ENCODE measurements around the gene SCD5.

The SCD5 gene

GRCh38 chr4:82811392-82811791 lies 12.8 kb upstream of the SCD5 start:
- Histone ChIP-seq H3K27me3 (no peaks in the 10 kb centered on the region), H3K4me1 (peaks cover 0 to 5% (median 0%) of the 10 kb centered on the region in 4 donors), H3K4me3 (no peak overlapping the region), H3K9me3 (no peaks in the 10 kb centered on the region), H3K27ac (no peak overlapping the region), H3K36me3 (peaks cover 0 to 8% (median 5%) of the 10 kb centered on the region in 3 donors)
- intact Hi-C loops (cut with DNase I; ENCODE audit: low total_unique reads), result no loop called here
- DNase-seq, result no peak
- TF ChIP-seq CTCF (IDR thresholded peaks at IDR 0.05), result no peak

- no peak for TF ChIP-seq CTCF (IDR thresholded peaks at IDR 0.05)
- no peak for DNase-seq
- peaks cover 0 to 7% (median 0%) of the 10 kb centered on the region in 3 donors for H3K36me3 ChIP-seq
Observed at GRCh38 chr4:82810176-82810575, 11.6 kb upstream of the SCD5 start.

GRCh38 chr4:82809619-82810018 lies 11.0 kb upstream of the SCD5 start:
- no peak for TF ChIP-seq CTCF (IDR thresholded peaks at IDR 0.05)

More at GRCh38 chr4:82810176-82810575, 11.6 kb upstream of the SCD5 start:
- H3K27ac ChIP-seq, result no peak overlapping the region
- H3K4me3 ChIP-seq, result no peak overlapping the region
- no peaks in the 10 kb centered on the region for H3K27me3 ChIP-seq
- H3K4me1 ChIP-seq, result peaks cover 0 to 5% (median 0%) of the 10 kb centered on the region in 4 donors
- H3K9me3 ChIP-seq, result no peaks in the 10 kb centered on the region
- intact Hi-C loops (cut with DNase I; ENCODE audit: low total_unique reads), result no loop called here

GRCh38 chr4:82803746-82804145 lies 5.2 kb upstream of the SCD5 start:
- no peak overlapping the region for H3K4me3 ChIP-seq
- no peaks in the 10 kb centered on the region for H3K27me3 ChIP-seq
- no peaks in the 10 kb centered on the region for H3K36me3 ChIP-seq
- no peak for TF ChIP-seq CTCF (IDR thresholded peaks at IDR 0.05)
- no peak overlapping the region for H3K27ac ChIP-seq
- intact Hi-C loops (cut with DNase I; ENCODE audit: low total_unique reads), result no loop called here
- H3K9me3 ChIP-seq, result no peaks in the 10 kb centered on the region
- DNase-seq, result no peak
- peaks cover 0 to 12% (median 10%) of the 10 kb centered on the region in 4 donors for H3K4me1 ChIP-seq

More at GRCh38 chr4:82809619-82810018, 11.0 kb upstream of the SCD5 start:
- no peak overlapping the region for H3K27ac ChIP-seq
- H3K4me1 ChIP-seq, result peaks cover 0 to 5% (median 0%) of the 10 kb centered on the region in 4 donors
- no peaks in the 10 kb centered on the region for H3K27me3 ChIP-seq
- no peak overlapping the region for H3K4me3 ChIP-seq
- no peak for DNase-seq
- intact Hi-C loops (cut with DNase I; ENCODE audit: low total_unique reads), result no loop called here
- H3K9me3 ChIP-seq, result no peaks in the 10 kb centered on the region
- H3K36me3 ChIP-seq, result peaks cover 0 to 2% (median 0%) of the 10 kb centered on the region in 3 donors

- no peaks in the 10 kb centered on the region for H3K36me3 ChIP-seq
- intact Hi-C loops (cut with DNase I; ENCODE audit: low total_unique reads), result no loop called here
- H3K27me3 ChIP-seq, result no peaks in the 10 kb centered on the region
- no peak overlapping the region for H3K4me3 ChIP-seq
- no peak overlapping the region for H3K27ac ChIP-seq
- DNase-seq, result no peak
- peaks cover 0 to 13% (median 11%) of the 10 kb centered on the region in 4 donors for H3K4me1 ChIP-seq
- no peak for TF ChIP-seq CTCF (IDR thresholded peaks at IDR 0.05)
- no peaks in the 10 kb centered on the region for H3K9me3 ChIP-seq
Observed at GRCh38 chr4:82802911-82803310, 4.3 kb upstream of the SCD5 start.

Data from tibial artery (tissue), 4 donors.